Measurements from ENCODE around the gene UBL5. TPM values are rescaled to one million over a fixed set of nuclear protein-coding genes. Genes with fewer than 3 reads are reported as not detected.
A peak's percentile ranks its signal among the peaks of the same experiment; 100 is the strongest.
"Not testable (repeated sequence)": the region's sequence is repeated elsewhere in the genome, so short reads cannot be mapped to it uniquely, and the experiment has no call there.

UBL5 gene
- total RNA-seq, 2 experiments from 2014 or later, result 310 to 340 TPM

DNA sequence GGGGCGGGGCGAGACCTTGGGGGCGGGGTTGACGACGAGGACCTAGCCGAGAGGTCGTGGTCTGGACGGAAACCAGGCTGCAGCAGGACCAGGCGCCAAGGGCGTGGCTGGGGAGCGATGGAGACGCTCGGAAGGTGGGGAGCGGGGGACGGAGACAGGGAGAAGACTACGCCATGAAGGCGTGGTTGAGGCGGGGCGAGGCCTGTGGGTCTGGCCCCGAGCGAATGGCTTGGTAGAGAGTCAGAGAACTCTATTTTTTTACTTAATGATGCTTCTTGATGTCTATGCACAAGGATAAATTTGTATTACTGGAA lies 8.2 kb upstream of the UBL5 start:
- Mint-ChIP-seq H3K36me3 (peaks cover 25% of the 10 kb centered on the region), H3K4me3 (peak overlapping the region; percentile 90), H3K9me3 (peaks cover 12% of the 10 kb centered on the region), H3K27ac (peak overlapping the region; percentile 96), H3K27me3 (no peaks in the 10 kb centered on the region), H3K4me1 (peaks cover 23% of the 10 kb centered on the region)
- no peak for DNase-seq
- POLR2A ChIA-PET, result interaction anchor here (0.6 to 2.0 kb wide), 9 partner anchors 8 to 412 kb away, joined by 3 to 21 read pairs (median 4); partner anchors contain the start of genes UBL5, ZNF561 and ZNF846
- peak; percentile 71 for ATAC-seq (ENCODE audit: low read depth)

DNA sequence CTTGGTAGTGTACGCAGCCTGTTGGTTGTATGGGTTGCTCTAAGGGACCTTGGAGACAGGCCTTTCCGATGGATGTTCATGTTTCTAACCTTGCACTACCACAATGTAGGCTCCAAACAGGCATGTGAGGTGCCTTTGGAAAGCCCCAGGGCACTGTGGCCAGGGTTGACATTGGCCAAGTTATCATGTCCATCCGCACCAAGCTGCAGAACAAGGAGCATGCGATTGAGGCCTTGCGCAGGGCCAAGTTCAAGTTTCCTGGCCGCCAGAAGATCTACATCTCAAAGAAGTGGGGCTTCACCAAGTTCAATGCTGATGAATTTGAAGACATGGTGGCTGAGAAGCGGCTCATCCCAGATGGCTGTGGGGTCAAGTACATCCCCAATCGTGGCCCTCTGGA lies 7.7 kb upstream of the UBL5 start:
- POLR2A ChIA-PET, result interaction anchor here (2.0 kb wide), 1 partner anchor 26 kb away, joined by 5 read pairs; no protein-coding TSS in a partner anchor
- Mint-ChIP-seq H3K4me3 (peak overlapping the region; percentile 90), H3K27ac (peak overlapping the region; percentile 96), H3K4me1 (peaks cover 23% of the 10 kb centered on the region), H3K36me3 (peaks cover 20% of the 10 kb centered on the region)
- not testable (repeated sequence) for H3K9me3 Mint-ChIP-seq; ATAC-seq (ENCODE audit: low read depth); H3K27me3 Mint-ChIP-seq
- DNase-seq, result peak; percentile 37

DNA sequence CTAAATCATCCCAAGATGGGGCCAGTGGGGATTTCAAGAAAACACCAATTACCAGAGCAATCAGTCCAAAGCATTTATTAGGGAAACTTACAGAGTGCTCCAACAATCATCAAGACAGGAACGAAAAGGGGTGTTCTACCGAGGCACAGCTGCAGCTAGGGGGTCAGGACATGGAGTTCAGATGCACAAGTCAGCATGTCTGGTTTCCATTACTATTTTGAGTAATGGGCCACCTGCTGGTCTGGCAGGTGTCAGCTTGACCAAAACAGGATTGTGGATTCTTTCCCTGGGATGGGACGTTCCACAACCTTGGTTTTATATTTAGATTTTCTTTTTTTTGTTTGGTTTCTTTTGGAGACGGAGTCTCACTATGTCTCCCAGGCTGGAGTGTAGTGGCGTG lies 3.9 kb upstream of the UBL5 start:
- peaks cover 7% of the 10 kb centered on the region for H3K36me3 Mint-ChIP-seq
- POLR2A ChIA-PET, result interaction anchor here (0.6 kb wide), 1 partner anchor 95 kb away, joined by 3 read pairs; no protein-coding TSS in a partner anchor
- no peaks in the 10 kb centered on the region for H3K9me3 Mint-ChIP-seq
- H3K4me3 Mint-ChIP-seq, result no peak overlapping the region
- no peak overlapping the region for H3K27ac Mint-ChIP-seq
- DNase-seq (no peak), ATAC-seq (ENCODE audit: low read depth) (no peak)
- H3K4me1 Mint-ChIP-seq, result peaks cover 17% of the 10 kb centered on the region
- H3K27me3 Mint-ChIP-seq, result no peaks in the 10 kb centered on the region

DNA sequence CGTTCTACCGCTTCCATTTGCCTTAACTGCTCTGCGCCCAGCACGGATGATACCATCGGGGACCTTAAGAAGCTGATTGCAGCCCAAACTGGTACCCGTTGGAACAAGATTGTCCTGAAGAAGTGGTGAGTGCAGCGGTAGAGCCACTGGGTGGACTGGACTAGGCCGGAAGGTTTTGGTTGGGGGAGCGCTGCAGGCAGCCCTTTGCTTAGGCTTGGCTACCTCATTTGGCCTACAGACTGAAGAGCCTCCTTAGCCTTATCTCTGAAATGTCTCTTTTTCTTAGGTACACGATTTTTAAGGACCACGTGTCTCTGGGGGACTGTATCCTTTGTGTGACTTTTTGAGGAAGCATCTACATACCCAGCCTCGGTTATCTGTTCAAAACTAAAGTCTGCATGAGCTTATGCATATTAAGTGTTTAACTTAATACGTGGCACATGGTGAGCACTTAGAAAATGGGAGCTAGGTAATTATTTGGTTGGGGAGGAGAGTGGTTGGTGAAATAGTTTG lies 889 bp downstream of the UBL5 start:
- Mint-ChIP-seq H3K4me3 (peak overlapping the region; percentile 100), H3K9me3 (no peaks in the 10 kb centered on the region), H3K27ac (peak overlapping the region; percentile 100), H3K4me1 (peaks cover 18% of the 10 kb centered on the region), H3K36me3 (peaks cover 16% of the 10 kb centered on the region), H3K27me3 (no peaks in the 10 kb centered on the region)
- POLR2A ChIA-PET, result interaction anchor here (1.0 to 3.2 kb wide), 7 partner anchors 10 to 1007 kb away, joined by 3 to 26 read pairs (median 6); partner anchors contain the start of genes FBXL12 and TMED1
- ATAC-seq (ENCODE audit: low read depth) (no peak), DNase-seq (no peak)

DNA sequence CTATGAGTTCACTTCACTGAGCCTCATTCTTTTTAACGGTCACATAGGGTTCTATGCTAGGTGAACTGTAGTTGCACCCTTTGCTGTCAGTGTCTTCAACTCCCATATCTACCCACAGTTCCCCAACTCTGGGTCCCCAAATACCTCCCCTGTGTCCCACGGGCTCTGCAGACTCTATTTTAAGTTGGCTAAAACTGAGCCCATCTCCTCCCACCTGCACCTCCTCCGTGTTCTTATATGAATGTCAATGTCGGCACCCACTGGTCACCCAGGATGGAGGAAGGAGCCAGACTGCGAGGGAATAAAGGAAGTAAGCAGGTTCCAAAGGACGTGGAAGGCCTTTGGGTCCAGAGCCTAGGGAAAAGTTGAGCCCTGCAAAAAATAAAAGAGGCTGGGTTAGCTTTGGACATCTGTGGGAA lies 6.6 kb downstream of the UBL5 start:
- Mint-ChIP-seq H3K9me3 (no peaks in the 10 kb centered on the region), H3K36me3 (peaks cover 13% of the 10 kb centered on the region), H3K4me1 (peaks cover 15% of the 10 kb centered on the region), H3K27ac (no peak overlapping the region), H3K4me3 (peak overlapping the region; percentile 88), H3K27me3 (no peaks in the 10 kb centered on the region)
- ATAC-seq (ENCODE audit: low read depth), result no peak
- POLR2A ChIA-PET, result interaction anchor here (0.5 to 2.4 kb wide), 8 partner anchors 8 to 262 kb away, joined by 3 to 12 read pairs (median 4); no protein-coding TSS in a partner anchor
- no peak for DNase-seq

DNA sequence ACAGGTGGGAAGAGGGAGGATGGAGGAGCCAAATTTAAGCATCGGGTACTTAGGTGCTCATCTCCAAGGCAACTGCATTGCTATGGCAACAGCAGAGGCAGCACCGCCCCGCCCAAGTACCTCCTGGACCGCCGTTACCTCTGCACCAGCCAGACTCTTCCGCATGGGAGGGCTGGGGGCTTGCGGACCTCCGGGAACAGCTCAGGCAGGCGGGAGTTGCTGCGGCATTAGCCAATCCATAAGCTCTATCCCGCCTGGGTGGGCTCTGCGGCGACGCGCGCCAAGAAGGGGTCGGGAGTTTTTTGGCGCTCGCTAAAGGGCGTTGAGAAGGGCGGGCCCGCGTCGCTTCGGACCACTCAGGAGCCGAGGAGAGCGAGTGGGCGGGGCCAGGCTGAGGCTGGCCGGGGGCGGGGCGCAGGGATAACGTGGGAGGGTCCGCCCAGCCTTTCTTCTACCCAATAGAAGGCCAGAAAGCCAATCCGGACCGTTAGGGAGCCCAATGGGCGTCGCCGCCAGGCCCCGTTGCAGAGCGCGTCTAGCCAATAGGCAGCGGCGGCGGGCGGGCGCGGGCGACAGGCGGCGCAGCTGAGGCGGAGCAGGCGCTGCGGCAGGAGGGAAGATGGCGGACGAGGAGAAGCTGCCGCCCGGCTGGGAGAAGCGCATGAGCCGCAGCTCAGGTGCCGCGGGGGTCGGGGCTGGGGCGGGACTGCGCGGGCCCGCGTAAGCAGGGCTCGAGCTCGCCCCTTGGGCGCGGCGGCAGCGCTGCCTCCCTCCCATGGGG lies 7.2 kb downstream of the UBL5 start, which contains the start of gene PIN1:
Gene PIN1 (plus strand): TSS at position 593 of the 781 bp plus-strand sequence. CDS start 27 bp downstream, at position 620.
- peaks cover 13% of the 10 kb centered on the region for H3K4me1 Mint-ChIP-seq
- ATAC-seq (ENCODE audit: low read depth) (peak; percentile 98), DNase-seq (peak; percentile 99)
- no peaks in the 10 kb centered on the region for H3K9me3 Mint-ChIP-seq
- H3K36me3 Mint-ChIP-seq, result peaks cover 11% of the 10 kb centered on the region
- H3K4me3 Mint-ChIP-seq, result peak within 1 kb of the TSS; percentile 94
- POLR2A ChIA-PET, result interaction anchor here (0.5 to 2.4 kb wide), 9 partner anchors 8 to 261 kb away, joined by 3 to 12 read pairs (median 4); no protein-coding TSS in a partner anchor
- no peaks in the 10 kb centered on the region for H3K27me3 Mint-ChIP-seq
- peak within 1 kb of the TSS; percentile 84 for H3K27ac Mint-ChIP-seq

DNA sequence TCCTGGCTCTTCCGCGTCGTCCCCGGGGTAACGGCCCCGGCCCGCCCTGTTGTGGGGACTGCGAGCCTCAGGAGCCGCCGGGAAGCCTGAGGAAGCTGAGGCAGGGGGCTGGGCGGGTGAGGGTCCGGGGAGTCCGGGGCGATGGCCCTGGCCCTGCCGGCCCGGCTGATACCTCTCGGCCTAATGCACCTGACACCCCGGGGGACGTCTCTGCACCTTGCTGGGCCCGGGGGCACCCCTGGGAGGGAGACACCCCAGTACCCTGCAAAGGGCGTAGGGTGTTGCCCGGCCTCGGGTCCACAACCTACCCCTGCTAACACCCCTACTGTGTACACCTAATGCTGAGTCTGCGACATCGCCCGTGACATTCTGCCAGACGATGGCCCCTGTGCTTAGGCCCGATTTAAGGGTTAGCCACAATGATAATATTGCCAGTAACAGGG lies 7.8 kb downstream of the UBL5 start:
- ATAC-seq (ENCODE audit: low read depth), result no peak
- Mint-ChIP-seq H3K9me3 (no peaks in the 10 kb centered on the region), H3K4me1 (peaks cover 12% of the 10 kb centered on the region), H3K27ac (peak overlapping the region; percentile 84), H3K36me3 (peaks cover 12% of the 10 kb centered on the region), H3K27me3 (no peaks in the 10 kb centered on the region), H3K4me3 (peak overlapping the region; percentile 94)
- POLR2A ChIA-PET, result interaction anchor here (0.6 to 2.4 kb wide), 6 partner anchors 9 to 260 kb away, joined by 3 to 12 read pairs (median 4); no protein-coding TSS in a partner anchor
- peak; percentile 42 for DNase-seq

DNA sequence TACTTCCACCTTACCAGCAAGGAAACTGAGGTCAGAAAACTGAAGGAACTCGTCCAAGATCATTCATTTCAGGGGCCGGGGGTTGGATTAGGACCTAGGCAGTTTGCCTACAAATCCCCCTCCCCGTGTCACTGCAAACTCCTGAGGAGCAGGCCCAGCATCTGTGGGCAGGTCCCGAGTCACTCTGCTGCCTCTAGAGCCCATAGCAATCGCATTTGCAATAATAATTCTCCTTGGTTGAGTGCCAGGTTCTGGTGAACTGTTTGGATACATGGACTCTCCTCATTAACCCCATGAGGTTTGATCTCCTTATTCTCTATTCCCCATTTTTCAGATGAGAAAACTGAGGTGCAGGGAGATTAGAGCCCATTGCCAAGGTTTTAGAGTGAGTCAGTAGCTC lies 8.3 kb downstream of the UBL5 start:
- ATAC-seq (ENCODE audit: low read depth) (no peak), DNase-seq (no peak)
- H3K36me3 Mint-ChIP-seq, result peaks cover 11% of the 10 kb centered on the region
- no peaks in the 10 kb centered on the region for H3K9me3 Mint-ChIP-seq
- H3K27ac Mint-ChIP-seq, result peak overlapping the region; percentile 84
- H3K27me3 Mint-ChIP-seq, result no peaks in the 10 kb centered on the region
- peaks cover 12% of the 10 kb centered on the region for H3K4me1 Mint-ChIP-seq
- POLR2A ChIA-PET, result interaction anchor here (1.0 to 2.4 kb wide), 4 partner anchors 9 to 27 kb away, joined by 3 to 12 read pairs (median 4); partner anchors contain the start of gene UBL5
- H3K4me3 Mint-ChIP-seq, result peak overlapping the region; percentile 94

DNA sequence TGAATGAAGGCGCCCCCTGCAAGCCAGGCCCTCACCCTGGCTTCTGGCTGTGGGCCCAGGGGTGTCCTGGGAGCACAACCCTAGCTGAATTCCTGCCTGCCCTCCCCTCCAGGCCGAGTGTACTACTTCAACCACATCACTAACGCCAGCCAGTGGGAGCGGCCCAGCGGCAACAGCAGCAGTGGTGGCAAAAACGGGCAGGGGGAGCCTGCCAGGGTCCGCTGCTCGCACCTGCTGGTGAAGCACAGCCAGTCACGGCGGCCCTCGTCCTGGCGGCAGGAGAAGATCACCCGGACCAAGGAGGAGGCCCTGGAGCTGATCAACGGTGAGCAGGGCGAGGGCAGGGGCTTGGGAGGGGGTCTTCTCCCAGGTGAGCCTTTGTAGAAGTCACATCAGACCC lies 10.6 kb downstream of the UBL5 start:
- Mint-ChIP-seq H3K9me3 (no peaks in the 10 kb centered on the region), H3K27ac (no peak overlapping the region), H3K27me3 (no peaks in the 10 kb centered on the region), H3K4me3 (no peak overlapping the region), H3K4me1 (peaks cover 12% of the 10 kb centered on the region), H3K36me3 (peaks cover 30% of the 10 kb centered on the region)
- ATAC-seq (ENCODE audit: low read depth), result no peak
- DNase-seq, result no peak
- POLR2A ChIA-PET, result no interaction called here

DNA sequence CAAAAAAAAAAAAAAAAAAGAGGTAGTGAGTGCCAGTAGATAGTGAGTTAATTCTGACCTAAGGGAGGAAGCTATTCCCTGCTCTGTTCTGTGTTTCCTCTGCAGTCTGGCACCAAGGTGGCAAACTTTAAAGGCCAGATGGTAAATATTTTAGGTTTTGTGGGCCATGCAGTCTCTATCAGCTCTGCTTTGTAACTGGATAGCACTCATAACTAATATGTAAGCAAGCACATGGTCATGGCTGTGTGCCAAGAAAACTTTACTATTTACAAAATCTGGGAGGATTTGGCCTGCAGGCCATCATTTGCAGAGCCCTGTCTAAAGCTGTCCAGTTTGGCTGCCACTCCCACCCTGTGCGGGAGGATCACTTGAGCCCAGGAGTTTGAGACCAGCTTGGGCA lies 11.7 kb downstream of the UBL5 start:
- H3K27ac Mint-ChIP-seq, result no peak overlapping the region
- ATAC-seq (ENCODE audit: low read depth), result no peak
- DNase-seq, result no peak
- peaks cover 12% of the 10 kb centered on the region for H3K4me1 Mint-ChIP-seq
- no peak overlapping the region for H3K4me3 Mint-ChIP-seq
- no peaks in the 10 kb centered on the region for H3K9me3 Mint-ChIP-seq
- H3K27me3 Mint-ChIP-seq, result no peaks in the 10 kb centered on the region
- H3K36me3 Mint-ChIP-seq, result peaks cover 38% of the 10 kb centered on the region
- POLR2A ChIA-PET, result no interaction called here

DNA sequence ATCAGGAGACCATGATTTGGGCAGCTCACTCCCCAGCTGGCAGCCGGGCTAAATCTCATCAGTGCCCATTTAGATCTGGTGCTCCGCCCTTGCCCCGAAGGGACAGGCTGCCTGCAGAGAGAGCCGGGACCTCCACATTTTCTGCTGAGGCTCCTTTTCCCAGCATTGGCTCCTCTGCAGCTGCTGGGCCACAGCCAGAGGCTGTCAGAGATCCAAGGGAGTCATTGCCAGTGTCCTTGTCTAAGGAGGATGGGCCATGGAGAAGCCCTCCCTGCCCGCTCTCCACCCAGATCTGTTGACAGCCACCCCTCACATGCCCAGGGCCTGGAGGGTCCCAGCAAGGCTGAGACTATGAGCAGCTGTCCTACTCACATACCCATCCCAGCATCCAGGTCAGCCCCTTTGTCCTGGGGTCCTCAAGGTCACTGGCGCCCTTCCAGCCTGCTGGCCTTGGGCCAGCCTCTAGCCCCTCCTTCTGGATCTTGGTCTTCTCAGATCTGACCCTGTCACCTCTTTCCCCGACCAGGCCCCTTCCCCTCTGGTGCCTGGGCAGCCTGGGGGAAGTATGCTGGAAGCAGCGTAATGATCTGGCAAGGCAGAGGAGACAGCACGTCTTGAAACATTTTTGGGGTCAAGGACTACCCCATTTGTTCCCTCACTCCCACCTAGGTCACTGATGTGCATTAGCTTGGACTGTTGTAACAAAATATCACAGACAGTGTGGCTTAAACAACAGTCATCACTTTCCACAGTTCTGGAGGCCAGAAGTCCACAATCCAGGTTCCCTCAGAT lies 15.3 kb downstream of the UBL5 start:
- Mint-ChIP-seq H3K4me3 (no peak overlapping the region), H3K4me1 (peaks cover 12% of the 10 kb centered on the region), H3K36me3 (peaks cover 43% of the 10 kb centered on the region), H3K27me3 (no peaks in the 10 kb centered on the region), H3K9me3 (no peaks in the 10 kb centered on the region), H3K27ac (no peak overlapping the region)
- DNase-seq (no peak), ATAC-seq (ENCODE audit: low read depth) (no peak)
- POLR2A ChIA-PET, result no interaction called here

DNA sequence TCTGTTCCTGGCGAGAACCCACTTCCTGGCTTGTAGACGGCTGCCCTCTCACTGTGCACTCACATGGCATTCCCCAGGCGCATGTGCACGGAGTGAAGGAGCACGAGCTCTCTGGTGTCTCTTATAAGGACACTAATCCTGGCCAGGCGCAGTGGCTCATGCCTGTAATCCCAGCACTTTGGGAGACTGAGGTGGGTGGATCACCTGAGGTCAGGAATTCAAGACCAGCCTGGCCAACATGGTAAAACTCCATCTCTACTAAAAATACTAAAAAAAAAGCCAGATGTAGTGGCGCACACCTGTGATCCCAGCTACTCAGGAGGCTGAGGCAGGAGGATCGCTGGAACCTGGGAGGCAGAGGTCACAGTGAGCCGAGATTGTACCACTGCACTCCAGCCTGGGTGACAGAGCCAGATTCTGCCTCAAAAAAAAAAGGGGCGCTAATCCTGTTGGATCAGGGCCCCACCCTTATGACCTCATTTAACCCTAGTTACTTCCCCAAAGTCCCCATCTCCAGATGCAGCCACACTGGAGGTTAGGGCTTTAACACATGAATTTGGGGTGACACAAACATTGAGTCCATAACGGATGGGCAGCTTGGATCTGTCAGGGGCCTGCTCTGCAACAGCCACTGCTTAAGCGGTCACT lies 16.0 kb downstream of the UBL5 start:
- not testable (repeated sequence) for DNase-seq; ATAC-seq (ENCODE audit: low read depth)

More for the DNA sequence above, 16.0 kb downstream of the UBL5 start:
- H3K4me3 Mint-ChIP-seq, H3K27me3 Mint-ChIP-seq, H3K27ac Mint-ChIP-seq, H3K9me3 Mint-ChIP-seq, POLR2A ChIA-PET: not testable (repeated sequence)
- H3K4me1 Mint-ChIP-seq, result peaks cover 12% of the 10 kb centered on the region
- peaks cover 41% of the 10 kb centered on the region for H3K36me3 Mint-ChIP-seq

Measured in activated naive CD8-positive, alpha-beta T cell treated with anti-CD3 and anti-CD28 coated beads, Interleukin-2, amount 10 ng/mL, durations not matched to agents 7 days and 5 days (primary cell).